Activated CD4-positive, alpha-beta T cell treated with anti-CD3 and anti-CD28 coated beads, Interleukin-2, amount 50 U/mL, for 48 hours (primary cell): ENCODE results near the gene PRDM12.
"Not testable (repeated sequence)": the region's sequence is repeated elsewhere in the genome, so short reads cannot be mapped to it uniquely, and the experiment has no call there.

ENCODE experiments used
- DNase-seq, 2 experiments: peaks; one replicate each; pipeline ENCODE4 v3.0.0-alpha.2; 2020

Gene PRDM12

DNA sequence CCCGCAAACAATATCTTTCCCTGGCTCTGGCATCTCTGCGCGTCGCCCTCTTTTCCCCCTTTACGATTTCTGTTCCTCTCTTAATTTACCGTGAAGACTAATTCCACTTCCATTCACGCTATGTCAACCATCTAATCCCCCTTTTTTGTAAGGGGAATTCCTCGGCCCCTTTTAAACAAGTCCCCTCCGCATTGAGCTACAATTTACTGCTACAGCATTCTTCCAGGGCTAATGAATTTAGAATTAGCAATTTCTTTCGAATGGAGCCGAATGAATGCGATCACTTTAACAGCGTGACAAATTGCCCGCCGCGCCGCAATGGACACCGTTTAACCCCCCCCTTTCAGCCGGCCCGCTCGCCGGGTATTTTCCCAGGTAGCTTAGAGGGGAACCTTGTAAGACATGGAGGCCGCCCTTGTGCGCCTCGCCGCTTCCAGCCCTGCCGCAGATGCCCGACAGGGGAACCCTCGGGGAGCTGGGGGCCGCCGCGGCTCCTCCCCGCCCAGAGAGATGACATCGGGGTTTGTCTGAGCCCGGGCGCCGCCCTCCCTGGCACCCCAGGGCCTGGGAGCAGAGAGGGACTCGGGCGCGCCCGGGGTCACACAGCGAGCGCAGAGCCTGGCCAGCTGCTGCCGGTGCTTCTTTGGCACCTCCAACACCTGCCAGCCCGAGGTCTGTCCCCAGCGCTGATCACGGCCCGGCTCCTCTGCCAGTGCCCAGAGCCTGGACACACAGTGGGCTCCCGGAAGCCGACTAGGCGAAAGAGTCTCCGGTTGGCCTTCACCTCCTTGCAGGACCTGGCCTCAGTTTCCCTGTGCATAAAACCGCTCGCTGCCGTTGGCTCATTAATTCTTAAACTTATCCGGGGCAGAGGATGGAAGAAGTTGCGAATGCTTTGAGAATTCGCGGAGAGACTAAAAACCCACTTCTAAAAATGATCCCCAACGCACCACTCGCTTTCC lies 1.3 kb downstream of the PRDM12 start:
- no peak for DNase-seq

DNA sequence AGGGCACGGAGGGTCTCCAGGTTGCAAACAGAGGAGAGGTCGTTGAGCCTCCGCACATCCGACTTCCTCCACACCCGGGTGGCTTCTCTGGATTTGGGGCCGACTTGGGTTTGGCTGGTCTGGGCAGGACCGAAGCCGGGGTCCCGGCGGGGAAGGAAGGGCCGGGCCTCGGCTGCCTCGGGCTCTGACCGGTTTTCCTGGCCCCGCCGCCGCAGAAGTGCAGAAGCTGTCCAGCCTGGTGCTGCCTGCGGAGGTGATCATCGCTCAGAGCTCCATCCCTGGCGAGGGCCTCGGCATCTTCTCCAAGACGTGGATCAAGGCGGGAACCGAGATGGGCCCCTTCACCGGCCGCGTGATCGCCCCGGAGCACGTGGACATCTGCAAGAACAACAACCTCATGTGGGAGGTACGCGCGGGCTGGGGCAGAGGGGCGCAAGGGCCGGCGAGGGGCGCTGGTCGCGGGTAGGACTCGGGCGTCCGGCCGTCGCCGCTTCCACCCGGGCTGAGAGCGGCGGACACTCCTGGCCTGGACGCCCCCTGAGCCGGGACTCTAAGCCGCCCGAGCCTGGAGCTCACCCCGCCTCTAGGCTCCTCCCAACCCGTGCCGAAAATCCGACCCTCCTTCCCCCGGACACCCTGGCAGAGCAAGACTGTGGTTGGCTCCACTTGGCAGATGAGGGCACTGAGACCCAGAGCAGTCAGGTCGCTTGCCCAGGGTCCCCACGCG lies 2.2 kb downstream of the PRDM12 start:
- no peak for DNase-seq

DNA sequence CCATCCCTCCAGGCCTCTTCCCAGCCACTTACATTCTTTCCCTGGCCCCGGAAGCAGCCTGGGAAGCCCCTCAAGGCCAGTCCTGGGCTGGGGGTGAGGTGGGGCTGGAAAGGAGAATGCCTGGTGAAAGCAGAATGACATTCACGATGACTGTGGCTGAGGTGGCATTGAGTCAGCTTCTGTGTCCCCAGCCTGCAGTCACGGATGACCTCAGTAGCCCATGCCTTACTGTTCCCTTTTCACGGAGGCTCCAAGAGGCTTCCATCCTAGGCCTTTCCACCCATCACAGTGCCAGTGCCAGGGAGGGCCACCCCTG lies 2.7 kb downstream of the PRDM12 start:
- no peak for DNase-seq

DNA sequence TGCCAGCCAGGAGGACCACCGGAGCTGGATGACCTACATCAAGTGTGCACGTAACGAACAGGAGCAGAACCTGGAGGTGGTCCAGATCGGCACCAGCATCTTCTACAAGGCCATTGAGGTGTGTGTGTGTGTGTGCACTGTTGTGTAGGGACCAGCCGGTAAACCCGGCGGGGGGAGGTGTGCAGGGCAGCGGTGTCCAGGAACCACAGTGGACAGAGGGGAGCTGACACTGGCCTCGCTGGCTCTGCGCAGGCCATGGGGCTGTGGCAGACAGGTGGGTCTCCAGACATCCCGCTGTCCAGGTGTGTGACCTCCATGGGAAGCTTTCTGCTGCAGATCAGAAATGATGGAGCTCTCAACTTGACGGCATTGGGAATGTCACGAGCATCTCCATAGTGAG lies 3.8 kb downstream of the PRDM12 start:
- DNase-seq, result no peak

DNA sequence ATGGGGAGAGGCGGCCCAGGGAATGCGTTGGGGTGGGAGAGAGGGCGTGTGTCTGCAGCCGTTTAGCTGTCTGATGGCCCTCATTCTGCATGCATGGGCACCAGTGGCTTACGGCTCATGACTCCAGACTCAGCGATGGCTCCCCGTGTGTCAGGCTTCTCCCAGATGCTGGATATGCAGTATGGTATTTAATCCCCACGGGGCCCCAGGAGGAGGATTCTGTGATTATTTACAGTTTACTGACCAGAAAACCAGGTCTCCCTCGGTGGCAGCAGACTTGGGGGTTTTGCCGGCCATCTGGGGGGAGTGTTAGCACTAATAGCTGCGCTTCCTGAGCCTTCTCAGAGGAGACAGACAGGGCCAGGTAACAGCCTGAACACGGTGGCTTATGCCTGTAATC lies 4.3 kb downstream of the PRDM12 start:
- DNase-seq, result no peak

DNA sequence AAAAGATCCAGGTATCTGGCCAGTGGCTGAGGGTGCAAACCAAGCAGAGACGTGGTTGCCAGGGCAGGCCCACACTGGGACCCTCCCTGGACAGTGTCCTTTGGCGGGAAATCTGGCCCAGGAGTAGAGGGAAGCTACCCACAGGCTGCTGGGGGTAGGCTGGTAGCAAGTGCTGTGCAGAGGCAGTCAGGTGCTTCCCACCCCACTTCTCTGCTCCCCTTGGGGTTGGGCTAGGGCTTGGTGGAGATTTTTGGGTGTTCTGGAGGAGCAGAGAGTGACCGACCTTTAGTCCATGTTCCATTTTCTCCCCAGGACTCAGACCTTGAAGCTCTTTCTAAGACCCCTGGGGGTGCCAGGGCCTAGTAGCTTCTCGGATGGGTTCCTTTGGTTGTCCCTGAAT lies 5.6 kb downstream of the PRDM12 start:
- no peak for DNase-seq

DNA sequence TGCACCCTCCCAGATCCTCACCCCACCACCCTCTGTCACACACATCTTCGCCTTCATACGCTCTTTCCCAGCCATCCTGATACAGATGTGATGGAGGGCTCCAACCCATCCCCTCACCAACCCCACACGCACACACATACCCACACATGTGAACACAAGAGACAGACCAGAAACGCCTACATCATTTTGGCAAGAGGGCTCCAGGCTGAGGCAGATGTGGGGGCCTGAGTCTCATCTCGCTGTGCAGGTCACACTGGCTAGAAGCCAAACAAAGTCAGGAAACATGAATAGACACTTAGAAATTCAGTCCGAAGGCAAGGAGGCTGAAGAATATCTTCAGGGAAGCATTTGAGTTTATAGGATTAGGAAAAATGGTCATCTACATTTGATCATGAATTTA lies 6.2 kb downstream of the PRDM12 start:
- no peak for DNase-seq

DNA sequence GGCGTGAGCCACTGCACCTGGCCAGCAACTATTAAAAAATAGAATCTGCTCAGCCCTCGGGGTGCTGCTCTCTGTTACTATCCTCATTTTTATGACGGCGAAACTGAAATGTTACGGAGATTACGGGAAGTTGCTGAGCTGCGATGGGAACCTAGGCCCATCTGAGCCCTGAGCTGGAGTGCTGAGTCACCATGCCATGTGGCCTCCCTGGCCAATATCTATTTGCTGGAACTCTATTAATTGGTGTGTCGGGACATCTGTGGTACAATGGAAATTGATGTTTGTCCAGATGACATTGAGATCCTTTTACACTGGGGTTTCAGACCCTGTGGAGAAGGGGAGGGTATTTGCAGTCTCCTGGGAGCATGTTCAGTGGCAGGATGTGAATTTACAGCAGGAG lies 8.1 kb downstream of the PRDM12 start:
- no peak for DNase-seq

DNA sequence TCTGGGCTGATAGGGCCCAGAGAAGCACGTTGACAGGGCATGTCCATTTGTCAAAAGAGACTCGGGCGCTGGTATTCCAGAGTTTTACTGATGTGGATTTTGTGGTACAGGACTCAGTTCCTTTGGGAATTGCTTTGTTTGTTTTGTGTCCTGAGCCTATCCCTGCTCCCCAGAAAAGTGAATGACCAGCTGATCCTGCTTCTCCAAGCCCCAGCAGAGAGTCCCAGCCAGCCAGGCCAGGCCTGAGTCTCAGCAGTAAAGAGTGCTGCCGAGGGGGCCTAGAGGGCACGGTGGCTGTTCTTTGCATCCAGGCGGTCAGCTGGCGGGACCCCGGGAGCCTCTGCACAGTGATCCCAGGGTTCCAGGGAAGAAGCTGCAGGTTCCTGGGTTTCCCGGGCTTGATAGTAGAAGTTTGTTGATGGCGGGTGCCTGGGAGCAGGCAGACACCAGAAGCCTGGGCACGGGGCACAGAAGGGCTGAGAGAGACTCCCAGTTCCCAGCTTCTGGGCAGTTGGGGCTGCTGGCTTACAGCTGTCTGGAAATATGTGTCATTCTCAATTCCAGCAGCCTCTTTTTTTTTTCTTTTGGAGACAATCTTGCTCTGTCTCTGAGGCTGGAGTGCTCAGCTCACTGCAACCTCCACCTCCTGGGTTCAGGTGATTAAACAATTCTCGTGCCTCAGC lies 8.7 kb downstream of the PRDM12 start:
- no peak for DNase-seq

DNA sequence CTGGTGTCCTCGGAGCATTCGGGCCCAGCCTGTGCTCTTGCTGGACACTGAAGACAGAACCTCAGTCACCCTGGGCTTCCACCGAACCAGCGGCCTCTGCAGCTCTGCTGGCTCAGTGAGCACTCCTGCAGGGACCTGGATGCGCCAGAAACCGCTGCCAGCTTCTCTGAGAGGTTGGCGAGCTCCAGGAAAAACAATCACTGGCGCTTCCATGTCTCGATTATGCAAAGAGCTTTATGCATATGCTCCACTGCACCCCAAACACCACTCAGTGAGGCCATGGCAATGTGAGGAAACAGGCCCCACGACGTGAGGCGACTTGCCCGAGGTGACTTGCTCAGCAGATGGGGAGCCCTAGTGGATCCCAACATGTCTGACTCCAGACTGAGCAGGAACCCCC lies 11.0 kb downstream of the PRDM12 start:
- DNase-seq, result no peak

DNA sequence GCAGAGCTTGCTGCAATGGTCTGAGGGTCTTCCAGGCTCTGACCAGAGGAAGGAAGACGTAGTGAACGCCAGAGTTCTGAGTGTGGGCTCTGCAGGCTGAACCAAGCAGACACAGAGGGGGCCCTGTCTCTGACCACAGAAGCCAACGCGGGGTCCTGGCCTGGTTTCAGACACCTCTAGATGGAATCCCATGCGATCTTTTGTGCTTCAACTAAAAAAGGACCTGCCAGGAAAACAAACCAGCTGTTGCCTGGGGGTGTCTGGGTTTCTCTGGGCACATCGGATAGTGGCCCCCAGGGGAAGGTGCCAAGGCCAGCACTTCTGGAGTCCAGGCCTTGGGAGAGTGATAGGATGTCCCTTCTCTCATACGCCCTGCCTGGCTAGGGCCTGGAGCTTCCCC lies 12.9 kb downstream of the PRDM12 start:
- no peak for DNase-seq

DNA sequence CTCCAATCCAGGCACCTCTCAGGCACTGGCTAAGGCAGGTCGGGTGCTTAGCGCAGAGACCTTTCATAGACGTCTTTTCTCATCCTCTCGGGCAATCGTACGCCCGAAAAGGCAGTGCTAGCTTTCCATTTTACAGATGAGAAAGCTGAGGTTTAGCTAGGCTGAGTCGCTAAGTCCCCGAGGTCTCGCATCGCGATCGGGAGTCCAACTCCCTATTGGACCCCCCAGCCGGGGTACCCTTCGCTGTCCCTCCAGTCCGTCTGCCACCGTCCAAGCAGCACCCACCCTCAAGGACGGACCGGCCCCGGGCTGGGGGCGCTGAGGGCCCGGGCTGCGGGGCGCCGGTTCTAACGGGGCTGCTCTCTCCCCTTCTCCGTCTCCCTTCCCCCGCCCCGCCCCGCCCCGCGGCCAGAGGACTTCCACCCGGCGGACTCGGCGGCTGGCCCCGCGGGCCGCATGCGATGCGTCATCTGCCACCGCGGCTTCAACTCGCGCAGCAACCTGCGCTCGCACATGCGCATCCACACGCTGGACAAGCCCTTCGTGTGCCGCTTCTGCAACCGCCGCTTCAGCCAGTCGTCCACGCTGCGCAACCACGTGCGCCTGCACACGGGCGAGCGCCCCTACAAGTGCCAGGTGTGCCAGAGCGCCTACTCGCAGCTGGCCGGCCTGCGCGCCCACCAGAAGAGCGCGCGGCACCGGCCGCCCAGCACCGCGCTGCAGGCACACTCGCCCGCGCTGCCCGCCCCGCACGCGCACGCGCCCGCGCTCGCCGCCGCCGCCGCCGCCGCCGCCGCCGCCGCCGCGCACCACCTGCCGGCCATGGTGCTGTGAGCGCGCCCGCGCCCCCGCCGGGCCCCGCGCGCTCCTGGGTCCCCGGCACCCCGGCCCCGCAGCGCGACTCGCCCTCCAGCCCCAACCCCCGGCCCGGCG lies 16.7 kb downstream of the PRDM12 start:
- peak; percentile 71 to 78 for DNase-seq

DNA sequence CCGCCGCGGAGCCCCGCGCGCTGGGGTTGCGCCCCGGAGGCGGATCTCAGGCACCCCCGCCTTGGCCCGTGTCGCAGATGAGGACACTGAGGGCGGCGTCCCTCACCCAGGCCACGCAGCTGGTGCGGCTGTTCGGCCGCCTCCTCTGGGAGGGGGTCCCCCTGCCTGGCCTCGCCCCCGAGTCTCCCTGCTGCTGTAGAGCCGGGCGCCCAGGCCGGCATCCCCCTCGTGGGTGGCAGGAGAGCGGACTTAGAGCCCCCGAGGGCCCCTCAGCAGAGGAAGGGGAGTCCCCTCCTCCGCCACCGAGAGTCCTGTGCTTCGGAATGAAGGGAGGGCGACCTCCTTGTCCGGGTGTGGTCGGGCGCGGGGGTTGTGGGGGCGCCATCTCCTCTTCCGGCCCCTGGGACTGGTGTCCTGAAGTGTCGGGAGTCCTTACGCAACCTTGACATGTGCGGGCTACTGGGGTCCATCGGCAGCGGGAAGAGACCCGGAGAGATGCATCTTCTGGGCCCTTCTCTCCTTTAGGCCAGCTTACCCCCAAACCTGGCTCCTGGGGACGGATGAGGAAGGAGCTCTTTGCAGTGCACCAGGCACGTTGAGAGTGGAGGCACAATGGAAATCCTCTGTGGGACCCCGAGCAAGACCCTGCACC lies 17.5 kb downstream of the PRDM12 start:
- peak in 1 of 2 experiments; percentile 43 for DNase-seq

DNA sequence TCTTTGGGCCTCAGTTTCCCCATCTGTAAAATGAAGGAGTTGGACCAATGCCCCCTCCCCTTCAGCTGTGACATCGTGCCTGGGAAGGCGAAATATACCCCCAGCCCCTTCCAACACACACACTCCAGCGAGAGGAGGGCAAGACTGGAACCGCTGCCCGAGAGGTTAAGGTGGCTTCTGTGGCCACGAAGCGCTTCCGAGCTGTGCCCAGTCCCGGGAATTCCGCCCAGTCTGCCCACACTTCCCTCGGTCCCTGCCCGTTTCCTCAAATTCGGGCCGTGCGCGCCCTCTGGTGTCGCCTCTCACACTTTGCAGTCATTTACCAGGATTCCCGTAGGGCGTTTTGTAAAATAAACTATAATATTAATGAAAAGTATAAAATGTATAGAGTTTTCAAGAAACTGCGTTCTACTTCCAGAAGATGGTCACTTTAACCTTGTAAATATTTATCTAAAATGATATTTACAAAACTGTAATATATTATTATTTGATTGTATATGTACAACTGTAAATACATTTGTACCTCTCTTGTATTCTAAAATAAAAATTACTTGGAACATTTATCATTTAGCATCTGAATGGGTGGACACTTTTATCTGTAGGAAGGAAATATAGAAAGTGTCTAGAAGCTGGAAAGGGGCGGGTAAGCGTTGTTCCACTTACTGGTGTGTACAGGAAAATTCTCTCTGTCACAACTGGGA lies 18.2 kb downstream of the PRDM12 start:
- DNase-seq, result peak; percentile 70 to 75

DNA sequence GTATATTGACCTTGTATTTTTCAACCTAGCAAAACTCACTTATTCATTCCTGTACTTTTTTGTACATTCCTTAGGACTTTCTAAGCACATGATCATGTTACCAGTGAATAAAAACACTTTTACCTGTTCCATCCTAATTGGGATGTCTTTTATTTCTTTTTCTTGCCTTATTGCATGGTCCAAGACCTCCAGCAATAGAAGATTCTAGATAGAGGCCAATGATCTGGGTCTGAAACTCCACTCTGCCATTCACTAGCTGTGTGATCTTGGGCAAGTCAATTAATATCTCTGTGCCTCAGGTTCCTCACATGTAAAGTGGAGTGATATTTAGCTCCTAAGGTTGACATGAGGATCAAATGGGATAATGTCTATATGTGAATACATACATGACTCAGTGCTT lies 20.7 kb downstream of the PRDM12 start:
- DNase-seq, result no peak

DNA sequence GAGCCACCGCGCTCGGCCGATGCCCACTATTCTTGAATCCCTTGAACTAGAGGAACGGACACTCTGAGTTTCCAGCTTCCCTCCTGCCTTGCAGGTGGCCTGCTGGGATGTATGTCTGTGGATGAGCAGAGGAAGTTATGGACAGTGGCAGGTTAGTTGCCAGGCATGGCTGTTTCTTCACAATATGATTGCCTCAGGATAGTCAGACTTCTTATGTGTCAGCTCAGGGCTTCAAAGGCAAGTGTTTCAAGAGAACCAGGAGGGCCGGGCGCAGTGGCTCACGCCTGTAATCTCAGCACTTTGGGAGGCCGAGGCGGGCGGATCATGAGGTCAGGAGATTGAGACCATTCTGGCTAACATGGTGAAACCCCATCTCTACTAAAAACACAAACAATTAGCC lies 21.6 kb downstream of the PRDM12 start:
- not testable (repeated sequence) for DNase-seq

DNA sequence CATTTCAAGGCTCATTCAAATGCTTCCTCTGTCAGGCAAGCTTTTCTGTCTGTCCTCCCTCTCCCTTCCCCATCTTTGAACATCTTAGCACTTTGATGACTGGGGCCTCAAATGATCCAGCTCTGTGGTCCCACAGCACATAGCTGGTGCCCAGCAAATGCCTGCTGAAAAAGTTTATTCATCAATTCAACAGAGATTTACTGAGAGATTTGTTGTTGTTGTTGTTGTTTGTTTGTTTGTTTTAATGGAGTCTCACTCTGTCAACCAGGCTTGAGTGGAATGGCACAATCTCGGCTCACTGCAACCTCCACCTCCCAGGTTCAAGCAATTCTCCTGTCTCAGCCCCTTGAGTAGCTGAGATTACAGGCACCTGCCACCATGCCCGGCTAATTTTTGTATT lies 23.2 kb downstream of the PRDM12 start:
- DNase-seq, result no peak

DNA sequence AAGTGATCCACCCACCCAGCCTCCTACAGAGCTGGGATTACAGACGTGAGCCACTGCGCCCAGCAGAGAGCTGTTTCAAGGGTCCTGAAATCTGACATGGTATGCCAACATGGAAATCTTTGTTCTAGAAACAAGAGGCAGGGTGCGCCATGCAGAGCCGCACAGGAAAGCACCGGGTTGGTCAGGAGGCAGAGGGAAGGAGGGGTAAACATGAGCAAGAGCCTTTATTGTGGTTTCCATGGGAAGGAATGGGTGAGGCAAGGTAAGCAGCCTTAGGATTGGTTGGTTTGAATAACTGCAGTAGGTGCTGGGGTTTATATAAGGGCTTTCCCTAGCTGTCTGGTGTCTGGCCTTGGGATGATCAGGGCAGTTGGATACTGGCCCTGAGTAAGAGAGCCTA lies 23.7 kb downstream of the PRDM12 start:
- no peak for DNase-seq

DNA sequence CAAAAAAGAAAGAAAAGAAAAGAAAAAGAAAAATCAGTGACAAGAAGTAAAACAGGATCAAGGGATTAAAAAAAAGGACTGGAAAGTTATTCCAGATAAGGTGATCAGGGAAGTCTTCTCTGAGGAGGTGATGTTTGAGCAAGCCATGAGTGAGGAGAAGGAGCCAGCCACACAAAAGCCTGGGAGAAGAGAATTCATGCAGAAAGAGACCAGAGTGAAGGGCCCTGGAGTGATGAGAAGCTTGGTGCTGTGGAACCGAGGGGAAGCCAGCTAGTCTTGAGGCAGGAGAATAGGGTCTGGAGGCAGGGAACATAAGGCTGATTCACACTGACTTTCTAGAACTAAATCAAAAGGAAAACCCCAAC lies 25.2 kb downstream of the PRDM12 start:
- no peak for DNase-seq

DNA sequence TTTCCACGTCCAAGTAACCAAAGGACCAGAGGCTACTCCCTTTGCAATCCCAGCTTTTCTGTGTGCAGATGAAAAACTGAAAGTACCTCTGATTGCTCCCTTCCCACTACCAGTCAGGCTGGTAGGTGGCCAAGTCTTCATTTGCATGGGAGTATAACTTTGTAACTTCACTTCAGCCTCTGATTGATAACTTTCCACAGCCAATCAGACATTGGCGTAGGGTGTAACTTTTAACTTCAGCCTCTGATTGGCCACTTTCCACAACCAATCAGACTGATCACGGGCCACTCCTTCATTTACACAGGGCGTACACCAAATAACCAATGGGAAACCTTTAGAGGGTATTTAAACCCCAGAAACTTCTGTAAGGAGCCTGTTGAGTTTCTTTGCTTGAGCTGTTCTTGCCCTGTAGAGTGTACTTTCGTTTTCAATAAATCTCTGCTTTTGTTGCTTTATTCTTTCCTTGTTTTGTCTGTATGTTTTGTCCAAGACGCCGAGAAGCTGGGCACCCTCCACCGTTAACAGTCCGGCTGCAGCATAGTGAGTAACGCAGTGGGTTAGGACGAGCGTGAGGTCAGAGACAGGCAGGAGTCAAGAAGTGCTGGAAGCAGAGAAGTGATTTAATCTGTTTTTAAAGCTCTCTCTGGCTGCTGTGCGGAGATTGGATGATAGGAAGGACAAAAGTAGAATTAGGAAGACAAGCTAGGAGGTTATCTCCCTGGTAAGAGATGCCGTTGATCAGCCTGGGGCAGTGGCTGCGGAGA lies 25.7 kb downstream of the PRDM12 start:
- no peak for DNase-seq

DNA sequence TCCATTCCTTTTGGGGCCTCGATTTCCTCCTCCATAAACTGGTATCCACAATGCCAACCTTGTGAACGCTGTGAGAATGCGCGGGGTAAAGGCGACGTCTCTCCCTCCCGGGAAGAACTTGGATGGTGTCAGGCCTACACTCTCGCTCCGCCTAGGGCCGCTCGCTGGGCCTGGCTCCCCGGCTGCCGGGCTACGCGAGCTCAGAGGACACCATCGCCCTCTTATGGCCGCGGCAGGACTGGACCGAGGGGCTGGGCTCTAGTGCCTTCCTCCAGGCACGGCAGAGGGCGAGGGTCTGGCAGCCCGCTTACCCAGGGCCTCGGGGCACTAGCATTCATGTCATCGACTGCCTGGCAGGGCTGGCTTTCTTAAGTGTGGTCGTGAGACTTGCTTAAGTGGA lies 27.9 kb downstream of the PRDM12 start:
- DNase-seq, result peak; percentile 19 to 24
